GM18505 (cell line): ENCODE measurements around the gene MYO1F.
"Not testable (repeated sequence)": the region's sequence is repeated elsewhere in the genome, so short reads cannot be mapped to it uniquely, and the experiment has no call there.

Experiments
- ATAC-seq: cut with Tn5 transposase; IDR thresholded peaks from one replicate; pipeline ENCODE4 v1.9.1; 2021; ENCODE audit not compliant: unreplicated experiment
- POLR2A ChIP-seq: IDR thresholded peaks from 4 replicates; pipeline ENCODE4 v1.6.1; 2011; ENCODE audit warnings: borderline replicate concordance; ENCODE audit not compliant: insufficient read depth, insufficient read length; ENCODE audit errors: extremely low read depth

MYO1F gene

DNA sequence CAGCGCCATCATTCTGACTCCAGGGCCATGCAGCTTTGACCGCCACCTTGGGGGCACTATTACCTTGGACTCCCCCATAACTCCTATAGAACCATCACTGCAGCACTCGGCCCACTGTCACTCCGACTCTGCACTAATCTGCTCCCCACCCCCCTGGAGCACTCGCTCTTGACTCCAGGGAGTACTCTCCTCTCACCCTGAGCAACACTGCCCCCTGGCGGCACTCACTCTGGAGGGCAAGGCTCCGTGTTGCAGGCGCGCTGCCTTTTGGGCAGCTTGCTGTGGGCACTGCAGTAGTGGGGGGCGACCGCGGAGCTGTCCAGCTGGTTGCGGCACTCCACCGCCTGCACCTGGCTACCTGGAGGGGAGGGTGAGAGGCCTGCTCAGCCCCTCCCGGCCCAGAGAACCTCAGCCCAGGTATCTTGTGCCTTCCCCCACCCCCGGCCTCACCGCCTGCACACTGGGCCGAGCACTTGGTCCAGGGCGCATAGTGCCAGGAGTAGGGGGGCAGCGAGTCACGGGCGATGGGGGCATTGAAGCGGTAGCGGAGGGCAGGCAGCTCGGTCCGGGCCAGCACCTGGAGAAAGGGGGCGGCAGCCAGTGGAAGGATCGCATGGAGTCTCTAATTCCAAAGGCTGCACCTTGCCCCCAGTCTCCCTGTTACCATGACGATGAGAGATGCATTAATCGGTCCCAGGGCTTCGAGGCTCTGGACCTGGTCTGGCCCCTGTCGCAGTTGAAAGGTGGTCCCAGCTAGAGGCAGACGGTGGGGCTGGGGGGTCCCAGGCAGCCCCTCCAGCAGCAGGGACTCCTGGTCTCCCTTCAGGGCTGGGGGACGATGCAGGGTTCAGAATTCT is 8.9 kb upstream of the MYO1F start:
- TF ChIP-seq POLR2A: no peak
- ATAC-seq: no peak

- ATAC-seq: no peak
Measured at GRCh38 chr19:8584965-8585893, 8.0 kb upstream of the MYO1F start.

DNA sequence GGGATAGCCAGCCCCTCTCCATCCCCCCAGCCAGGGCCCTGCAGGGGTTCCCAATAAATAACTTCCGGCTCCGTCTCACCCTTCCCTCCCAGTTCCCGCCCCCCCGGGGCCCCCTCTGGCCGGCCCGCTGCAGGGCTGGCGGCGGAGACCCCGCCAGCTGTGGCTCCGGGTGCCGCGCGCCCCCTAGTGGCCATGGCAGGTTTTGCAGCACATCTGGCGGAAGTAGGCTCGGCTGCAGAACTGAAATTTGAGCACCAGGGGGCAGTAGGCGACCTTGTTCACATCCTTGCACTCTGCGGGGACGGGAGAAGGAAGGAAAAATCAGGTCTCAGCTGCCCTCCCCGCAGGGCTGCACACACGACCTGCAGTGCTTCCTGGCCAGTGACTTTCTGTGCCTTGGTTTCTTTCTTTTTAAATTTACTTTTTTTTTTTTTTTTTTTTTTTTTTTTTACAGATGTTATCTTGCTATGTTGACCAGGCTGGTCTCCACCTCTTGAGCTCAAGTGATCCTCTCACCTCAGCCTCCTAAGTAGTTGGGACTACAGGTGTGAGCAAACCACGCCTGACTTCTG is 3.6 kb upstream of the MYO1F start:
- TF ChIP-seq POLR2A: no peak
- ATAC-seq: peak; percentile 51

More at GRCh38 chr19:8584965-8585893, 8.0 kb upstream of the MYO1F start:
- no peak for TF ChIP-seq POLR2A

DNA sequence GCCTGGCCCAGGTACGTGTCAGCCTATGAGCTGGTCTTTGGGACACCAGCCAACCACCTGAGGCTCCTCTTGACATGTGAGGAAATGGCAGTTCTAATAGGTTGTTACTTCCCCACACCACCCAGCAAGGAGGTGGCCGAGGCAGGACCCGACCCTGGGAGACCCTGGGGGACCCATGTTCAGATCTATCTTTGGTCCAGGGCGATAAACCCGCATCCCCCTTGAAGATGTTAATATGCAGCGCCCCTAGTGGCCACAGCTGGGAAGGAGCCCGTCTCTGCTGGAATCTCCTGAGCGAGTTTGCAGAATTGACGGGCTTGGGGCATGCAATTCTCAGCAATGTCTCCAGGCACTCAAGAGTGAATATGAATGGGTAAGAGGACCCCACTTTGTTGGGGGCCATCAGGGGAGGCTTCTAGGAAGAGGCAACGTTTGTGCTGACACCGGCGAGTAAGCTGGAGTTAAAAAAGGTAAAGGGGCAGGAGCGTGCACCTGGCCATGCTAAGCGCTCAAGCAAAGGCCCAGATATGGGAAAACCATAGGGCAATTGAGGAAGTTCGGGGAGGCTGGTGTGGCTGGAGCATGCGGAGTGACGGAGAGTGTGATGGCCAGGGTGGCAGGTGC is 1.5 kb upstream of the MYO1F start:
- ATAC-seq: no peak
- no peak for TF ChIP-seq POLR2A

- no peak for ATAC-seq
- TF ChIP-seq POLR2A: no peak
Measured at GRCh38 chr19:8577741-8578140, 499 bp upstream of the MYO1F start.

DNA sequence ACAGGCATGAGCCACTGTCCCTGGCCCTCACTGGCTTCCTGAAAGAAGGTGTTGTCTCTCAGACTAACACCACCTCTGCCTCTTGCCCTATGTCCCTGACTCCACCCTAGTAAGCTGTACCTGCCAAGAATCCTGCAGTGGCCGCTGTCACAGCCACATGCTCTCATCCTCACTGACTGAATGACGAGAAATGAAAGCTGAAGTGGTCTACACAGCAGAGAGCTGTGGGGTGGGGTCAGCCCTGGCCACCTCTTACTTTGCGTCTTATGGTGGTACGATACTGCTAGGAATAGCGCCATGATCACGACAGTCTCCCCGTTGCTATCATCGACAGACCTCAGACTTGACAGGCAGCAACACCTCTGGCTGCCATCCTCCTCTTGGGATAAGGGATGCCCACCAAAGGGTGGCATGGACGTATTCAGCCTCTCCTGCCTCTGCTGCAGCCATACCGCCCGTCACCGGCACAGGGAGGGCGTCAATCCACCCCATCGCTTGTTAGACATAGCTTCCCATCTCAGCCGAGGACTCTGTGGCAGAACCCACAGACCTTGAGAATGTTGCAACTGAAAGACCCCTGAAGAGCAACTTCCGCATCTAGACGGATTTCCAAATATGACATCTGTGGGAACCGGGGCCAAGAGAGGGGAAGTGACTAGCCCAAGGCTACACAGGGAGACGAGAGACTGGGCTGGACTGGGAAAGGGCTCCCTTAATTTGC is 809 bp downstream of the MYO1F start:
- peak; percentile 40 for TF ChIP-seq POLR2A
- no peak for ATAC-seq

DNA sequence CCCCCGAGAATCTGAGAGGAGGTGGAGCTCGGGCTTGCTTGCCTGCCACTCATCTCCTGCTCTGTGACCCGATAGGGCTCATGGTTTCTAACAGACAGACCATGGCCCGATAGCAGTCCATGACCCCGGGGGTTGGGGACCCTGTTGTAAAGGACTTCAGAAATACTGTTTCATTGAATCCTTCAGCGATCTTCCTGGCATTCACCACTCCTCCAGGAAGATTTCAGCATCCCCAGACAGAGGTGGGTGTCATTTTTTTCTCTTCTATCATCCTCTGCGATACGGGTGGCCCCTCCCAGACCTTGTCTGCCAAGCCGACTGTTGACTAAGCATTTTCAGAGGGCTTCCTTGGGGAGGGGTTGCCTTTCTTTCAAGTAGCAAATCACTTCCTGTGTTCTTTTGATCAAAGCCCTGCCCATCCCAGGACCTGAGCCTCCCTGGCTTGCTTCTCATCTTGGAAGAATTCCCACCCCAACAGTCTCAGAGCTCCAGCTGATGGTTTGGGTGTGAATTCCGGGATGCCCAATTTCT is 1.7 kb downstream of the MYO1F start:
- TF ChIP-seq POLR2A: no peak
- no peak for ATAC-seq

DNA sequence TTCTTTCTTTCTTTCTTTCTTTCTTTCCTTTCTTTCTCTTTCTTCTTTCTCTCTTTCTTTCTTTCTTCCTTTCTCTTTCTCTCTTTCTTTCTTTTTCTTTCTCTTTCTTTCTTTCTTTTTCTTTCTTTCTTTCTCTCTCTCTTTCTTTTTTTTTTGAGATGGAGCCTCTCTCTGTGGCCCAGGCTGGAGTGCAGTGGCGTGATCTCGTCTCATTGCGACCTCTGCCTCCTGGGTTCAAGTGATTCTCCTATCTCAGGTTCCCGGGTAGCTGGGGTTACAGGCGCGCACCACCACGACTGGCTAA is 2.7 kb downstream of the MYO1F start:
- ATAC-seq: not testable (repeated sequence)

GRCh38 chr19:8573316-8573715 is 3.9 kb downstream of the MYO1F start:
- TF ChIP-seq POLR2A: no peak
- ATAC-seq: no peak

GRCh38 chr19:8571006-8571411 is 6.2 kb downstream of the MYO1F start:
- no peak for TF ChIP-seq POLR2A
- ATAC-seq: no peak

DNA sequence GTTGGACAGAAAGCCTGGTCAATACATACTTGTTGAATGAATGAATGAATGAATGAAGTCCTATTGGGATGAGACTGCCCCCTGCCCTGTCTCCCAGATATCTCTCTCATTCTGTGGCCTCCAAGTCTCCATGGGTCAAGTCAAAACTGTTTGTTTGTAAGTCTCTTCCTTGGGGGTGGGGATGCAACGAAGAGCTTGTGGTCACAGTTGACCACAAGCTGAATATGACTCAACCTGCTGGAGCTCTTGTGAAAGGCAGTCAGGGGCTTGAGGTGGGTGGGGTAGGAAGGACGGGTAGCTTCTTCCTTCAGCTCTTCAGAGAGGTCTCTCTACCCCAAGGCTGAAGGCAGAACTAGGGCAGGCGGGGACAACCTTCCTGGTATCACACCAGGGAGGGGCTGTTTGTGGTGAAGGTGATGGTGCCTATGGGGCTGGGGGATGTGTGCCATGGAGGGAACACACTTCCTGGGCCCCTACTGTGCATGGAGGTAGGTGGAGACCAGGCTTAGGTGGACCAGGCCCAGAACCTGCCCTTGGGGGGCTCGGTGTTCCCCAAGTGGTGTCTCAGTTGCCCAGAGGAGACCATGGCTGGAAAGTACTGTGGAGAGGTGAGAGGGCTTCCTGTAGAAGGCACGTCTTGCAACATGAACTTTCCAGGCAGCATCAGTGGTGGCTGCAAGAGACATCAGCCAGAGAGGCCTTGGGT is 8.0 kb downstream of the MYO1F start:
- no peak for TF ChIP-seq POLR2A
- ATAC-seq: peak; percentile 85
